Colonic mucosa (tissue), 4 donors: ENCODE data around the gene CCR4. TPM values are rescaled to one million over a fixed set of nuclear protein-coding genes. Genes with fewer than 3 reads are reported as not detected.

Source experiments
- DNase-seq: peaks from one replicate; pipeline ENCODE4 v3.0.0-alpha.2; 2020
- H3K27ac ChIP-seq: fragments of 200-600 bp; one replicate; pipeline ENCODE4 v1.8.0; 2021
- H3K27me3 ChIP-seq: fragments of 200-600 bp; one replicate; pipeline ENCODE4 v1.8.0; 2021
- H3K36me3 ChIP-seq: fragments of 200-600 bp; one replicate; pipeline ENCODE4 v1.8.0; 2021
- H3K4me1 ChIP-seq: fragments of 200-600 bp; one replicate; pipeline ENCODE4 v1.8.0; 2021; ENCODE audit warnings: mild to moderate bottlenecking
- H3K4me3 ChIP-seq: fragments of 200-600 bp; one replicate; pipeline ENCODE4 v1.8.0; 2021
- H3K9ac ChIP-seq, 2 donors: one replicate each; pipeline ENCODE4 v1.7.0; 2013; ENCODE audit warnings: control low read depth in 2 of 2, low read depth in 2 of 2, low read length in 2 of 2
- H3K9me3 ChIP-seq: fragments of 200-600 bp; one replicate; pipeline ENCODE4 v1.8.0; 2021
- intact Hi-C: fragments of 100-400 bp; cut with DNase I; formaldehyde crosslinking; loops from one replicate; pipeline ENCODE4 v1.14.1; 2022
- total RNA-seq, 2 donors: library from RNA; stranded (reverse); fragmentation: NEBNext Ultra II Directional in 1 of 2; extraction: Animal tissue kit (Norgen Biotek cat#: 25700) in 1 of 2; gene quantifications; one replicate each; pipeline ENCODE4 v1.2.1, GENCODE V29; 2021
- TF ChIP-seq, protein P1 (sequence below): fragments of 200-600 bp; IDR thresholded peaks from one replicate; pipeline ENCODE4 v1.8.0; 2022; ENCODE audit warnings: antibody characterized with exemption, mild to moderate bottlenecking
- donor health status: healthy.
- donor health status: DM: no; HTN: no; CAD: no.
- donor health status: DM: no; HTN: no; CAD: no.

CCR4 gene
- total RNA-seq, 2 donors from 2014 or later: 0.49 to 0.69 TPM

DNA sequence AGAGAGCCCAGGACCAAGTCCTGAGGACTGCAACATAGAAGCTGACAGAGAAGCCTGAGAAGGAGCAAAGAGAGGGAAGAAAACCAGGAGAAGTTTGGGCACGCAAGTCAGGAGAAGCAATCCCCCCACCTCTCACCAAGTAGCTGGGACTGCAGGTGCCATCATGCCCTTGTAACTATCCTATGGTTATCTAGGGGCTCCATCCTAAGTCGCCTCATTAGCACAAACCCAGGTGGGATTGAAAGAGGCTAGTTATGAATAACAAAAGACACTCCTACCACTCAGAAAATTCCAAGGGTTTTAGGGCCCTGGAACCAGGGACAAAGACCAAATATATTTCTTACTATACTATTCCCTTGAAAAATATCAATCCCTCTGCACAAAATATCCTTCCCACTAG, 53.5 kb downstream of the CCR4 start:
- no peaks in the 10 kb centered on the region for H3K27me3 ChIP-seq
- TF ChIP-seq, protein P1, sequence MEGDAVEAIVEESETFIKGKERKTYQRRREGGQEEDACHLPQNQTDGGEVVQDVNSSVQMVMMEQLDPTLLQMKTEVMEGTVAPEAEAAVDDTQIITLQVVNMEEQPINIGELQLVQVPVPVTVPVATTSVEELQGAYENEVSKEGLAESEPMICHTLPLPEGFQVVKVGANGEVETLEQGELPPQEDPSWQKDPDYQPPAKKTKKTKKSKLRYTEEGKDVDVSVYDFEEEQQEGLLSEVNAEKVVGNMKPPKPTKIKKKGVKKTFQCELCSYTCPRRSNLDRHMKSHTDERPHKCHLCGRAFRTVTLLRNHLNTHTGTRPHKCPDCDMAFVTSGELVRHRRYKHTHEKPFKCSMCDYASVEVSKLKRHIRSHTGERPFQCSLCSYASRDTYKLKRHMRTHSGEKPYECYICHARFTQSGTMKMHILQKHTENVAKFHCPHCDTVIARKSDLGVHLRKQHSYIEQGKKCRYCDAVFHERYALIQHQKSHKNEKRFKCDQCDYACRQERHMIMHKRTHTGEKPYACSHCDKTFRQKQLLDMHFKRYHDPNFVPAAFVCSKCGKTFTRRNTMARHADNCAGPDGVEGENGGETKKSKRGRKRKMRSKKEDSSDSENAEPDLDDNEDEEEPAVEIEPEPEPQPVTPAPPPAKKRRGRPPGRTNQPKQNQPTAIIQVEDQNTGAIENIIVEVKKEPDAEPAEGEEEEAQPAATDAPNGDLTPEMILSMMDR: no peak
- no peak for DNase-seq
- no peak overlapping the region for H3K4me3 ChIP-seq
- no peaks in the 10 kb centered on the region for H3K36me3 ChIP-seq
- H3K9ac ChIP-seq: no peak overlapping the region
- H3K27ac ChIP-seq: no peak overlapping the region
- no peaks in the 10 kb centered on the region for H3K4me1 ChIP-seq
- intact Hi-C loops: no loop called here
- no peaks in the 10 kb centered on the region for H3K9me3 ChIP-seq

Other genes with a start within 250 kb of the CCR4 start
- gene TRIM71, start 133.6 kb upstream of the CCR4 start, total RNA-seq: under 1 TPM in 1 of 2 donors, not detected in 1; 0.40 TPM
- gene GLB1, start 145.5 kb downstream of the CCR4 start, total RNA-seq: 10 to 100 TPM; 75.0 to 93.8 TPM
- 10 to 100 TPM; 10.9 to 14.6 TPM for gene TMPPE, start 145.5 kb downstream of the CCR4 start, total RNA-seq
- gene CRTAP, start 162.4 kb downstream of the CCR4 start, total RNA-seq: 100 to 1,000 TPM in 1 of 2 donors, 10 to 100 TPM in 1; 92.7 to 101 TPM